ENCODE results near the gene TMEM164.

TMEM164 gene

DNA sequence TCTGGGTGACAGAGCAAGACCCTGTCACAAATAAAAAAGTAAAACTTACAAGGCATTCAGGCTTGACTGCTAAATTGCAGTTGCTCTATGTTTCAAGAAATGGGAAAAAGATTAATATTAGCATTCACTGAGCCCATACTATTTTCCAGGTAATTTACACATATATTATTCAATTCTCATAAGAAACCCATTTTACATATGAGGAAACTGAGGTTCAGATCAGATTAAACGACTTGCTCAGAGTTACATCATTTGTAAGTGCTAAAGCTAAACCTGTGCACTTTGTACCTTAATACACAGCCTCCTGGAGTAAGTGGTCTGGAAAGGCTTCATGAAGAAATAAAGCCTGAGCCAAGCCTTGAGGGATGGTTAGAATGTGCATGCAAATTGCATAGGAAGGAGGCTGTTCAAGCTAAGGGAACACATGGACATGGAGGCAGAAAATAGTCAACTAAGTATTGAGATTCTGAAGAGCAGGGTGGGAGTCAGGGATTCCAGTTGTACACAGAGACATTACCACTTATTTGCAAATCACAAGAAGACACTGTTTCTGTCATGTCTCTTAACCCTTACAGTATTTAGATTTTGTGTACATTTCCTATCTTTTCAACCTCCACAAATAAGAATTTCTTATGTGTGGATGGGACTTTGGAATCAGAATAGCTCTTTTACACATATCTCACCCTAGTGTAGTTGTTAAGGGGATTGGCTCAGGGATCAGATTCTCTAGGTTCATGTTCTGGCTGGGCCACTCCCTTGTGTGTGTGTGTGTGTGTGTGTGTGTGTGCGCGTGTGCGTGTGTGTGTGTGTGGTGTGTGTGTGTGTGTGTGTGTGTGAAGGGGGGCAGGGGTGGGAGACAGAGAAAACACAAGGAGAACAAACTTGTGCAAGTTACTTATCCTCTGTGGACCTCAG lies 113.4 kb downstream of the TMEM164 start:
- no peaks in the 10 kb centered on the region for H3K36me3 ChIP-seq (ENCODE audit: control insufficient read depth, insufficient read depth, low read length)
- no peaks in the 10 kb centered on the region for H3K27me3 ChIP-seq (ENCODE audit: control insufficient read depth, insufficient read depth, low read length)
- no peak overlapping the region for H3K4me3 ChIP-seq (ENCODE audit: low read depth, low read length)
- no peak overlapping the region for H3K27ac ChIP-seq (ENCODE audit: low read depth, low read length)
- H3K4me1 ChIP-seq (ENCODE audit: control insufficient read depth, insufficient read depth, low read length) = no peaks in the 10 kb centered on the region
- H3K9ac ChIP-seq (ENCODE audit: low read depth, low read length) = no peak overlapping the region
- H3K9me3 ChIP-seq (ENCODE audit: control insufficient read depth, insufficient read depth, low read length) = no peaks in the 10 kb centered on the region

DNA sequence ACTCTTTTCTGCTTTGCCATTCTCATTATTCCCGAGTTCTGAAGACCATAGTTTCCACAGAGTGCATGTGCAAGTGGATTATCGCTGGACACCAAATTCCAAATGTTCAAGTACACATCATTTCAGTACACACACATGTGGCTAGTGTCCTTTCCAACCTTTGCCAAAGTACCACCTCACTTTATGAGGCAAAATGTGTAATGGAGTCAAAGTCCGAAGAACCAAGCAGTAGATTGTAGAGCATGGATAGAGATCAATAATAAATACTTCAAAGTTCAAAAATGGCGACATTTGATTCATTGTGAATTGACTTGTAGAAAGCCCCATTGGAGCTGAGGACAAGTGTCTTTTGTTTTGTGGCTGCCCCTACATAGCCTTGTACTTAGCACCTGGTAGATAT lies 115.6 kb downstream of the TMEM164 start:
- Histone ChIP-seq H3K4me1 (ENCODE audit: control insufficient read depth, insufficient read depth, low read length) (no peaks in the 10 kb centered on the region), H3K27me3 (ENCODE audit: control insufficient read depth, insufficient read depth, low read length) (no peaks in the 10 kb centered on the region)

DNA sequence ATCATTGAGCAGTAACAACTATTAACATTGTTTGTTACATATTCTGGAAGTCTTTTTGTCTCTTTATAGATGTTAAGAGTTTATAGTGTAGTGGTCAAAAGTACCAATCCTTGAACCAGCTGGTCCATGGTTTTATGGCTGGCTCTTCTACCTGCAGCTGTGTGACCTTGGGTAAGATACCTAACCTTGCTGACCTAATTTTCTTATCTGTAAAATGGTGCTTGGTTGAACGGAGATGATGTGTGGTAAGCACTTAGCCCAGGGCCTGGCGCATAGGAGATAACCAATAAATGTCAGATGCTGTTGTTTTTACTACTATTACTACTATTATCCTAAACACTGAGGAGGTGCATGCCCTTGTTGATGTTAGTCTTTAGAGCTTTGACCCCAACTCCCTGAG lies 116.6 kb downstream of the TMEM164 start:
- Histone ChIP-seq H3K36me3 (ENCODE audit: control insufficient read depth, insufficient read depth, low read length) (no peaks in the 10 kb centered on the region), H3K27ac (ENCODE audit: low read depth, low read length) (no peak overlapping the region), H3K27me3 (ENCODE audit: control insufficient read depth, insufficient read depth, low read length) (no peaks in the 10 kb centered on the region), H3K9ac (ENCODE audit: low read depth, low read length) (no peak overlapping the region), H3K4me1 (ENCODE audit: control insufficient read depth, insufficient read depth, low read length) (0 out of 2 replicates have a peak, but pooled peaks cover 2% of the 10 kb centered on the region), H3K9me3 (ENCODE audit: control insufficient read depth, insufficient read depth, low read length) (no peaks in the 10 kb centered on the region), H3K4me3 (ENCODE audit: low read depth, low read length) (no peak overlapping the region)

More for the DNA sequence above, 115.6 kb downstream of the TMEM164 start:
- Histone ChIP-seq H3K9me3 (ENCODE audit: control insufficient read depth, insufficient read depth, low read length) (no peaks in the 10 kb centered on the region), H3K9ac (ENCODE audit: low read depth, low read length) (no peak overlapping the region), H3K36me3 (ENCODE audit: control insufficient read depth, insufficient read depth, low read length) (no peaks in the 10 kb centered on the region), H3K4me3 (ENCODE audit: low read depth, low read length) (no peak overlapping the region), H3K27ac (ENCODE audit: low read depth, low read length) (no peak overlapping the region)

GRCh38 chrX:110120025-110120424 lies 117.1 kb downstream of the TMEM164 start:
- no peak overlapping the region for H3K27ac ChIP-seq (ENCODE audit: low read depth, low read length)
- no peaks in the 10 kb centered on the region for H3K36me3 ChIP-seq (ENCODE audit: control insufficient read depth, insufficient read depth, low read length)
- no peak overlapping the region for H3K4me3 ChIP-seq (ENCODE audit: low read depth, low read length)
- no peaks in the 10 kb centered on the region for H3K27me3 ChIP-seq (ENCODE audit: control insufficient read depth, insufficient read depth, low read length)
- H3K9me3 ChIP-seq (ENCODE audit: control insufficient read depth, insufficient read depth, low read length) = no peaks in the 10 kb centered on the region
- no peak overlapping the region for H3K9ac ChIP-seq (ENCODE audit: low read depth, low read length)
- peaks cover 7% of the 10 kb centered on the region; the same call in 1 of the 2 replicates for H3K4me1 ChIP-seq (ENCODE audit: control insufficient read depth, insufficient read depth, low read length)

GRCh38 chrX:110123331-110123782 lies 120.4 kb downstream of the TMEM164 start:
- Histone ChIP-seq H3K27ac (ENCODE audit: low read depth, low read length) (no peak overlapping the region), H3K9me3 (ENCODE audit: control insufficient read depth, insufficient read depth, low read length) (no peaks in the 10 kb centered on the region), H3K27me3 (ENCODE audit: control insufficient read depth, insufficient read depth, low read length) (no peaks in the 10 kb centered on the region), H3K9ac (ENCODE audit: low read depth, low read length) (no peak overlapping the region), H3K4me3 (ENCODE audit: low read depth, low read length) (no peak overlapping the region), H3K36me3 (ENCODE audit: control insufficient read depth, insufficient read depth, low read length) (no peaks in the 10 kb centered on the region), H3K4me1 (ENCODE audit: control insufficient read depth, insufficient read depth, low read length) (peaks cover 13% of the 10 kb centered on the region)

DNA sequence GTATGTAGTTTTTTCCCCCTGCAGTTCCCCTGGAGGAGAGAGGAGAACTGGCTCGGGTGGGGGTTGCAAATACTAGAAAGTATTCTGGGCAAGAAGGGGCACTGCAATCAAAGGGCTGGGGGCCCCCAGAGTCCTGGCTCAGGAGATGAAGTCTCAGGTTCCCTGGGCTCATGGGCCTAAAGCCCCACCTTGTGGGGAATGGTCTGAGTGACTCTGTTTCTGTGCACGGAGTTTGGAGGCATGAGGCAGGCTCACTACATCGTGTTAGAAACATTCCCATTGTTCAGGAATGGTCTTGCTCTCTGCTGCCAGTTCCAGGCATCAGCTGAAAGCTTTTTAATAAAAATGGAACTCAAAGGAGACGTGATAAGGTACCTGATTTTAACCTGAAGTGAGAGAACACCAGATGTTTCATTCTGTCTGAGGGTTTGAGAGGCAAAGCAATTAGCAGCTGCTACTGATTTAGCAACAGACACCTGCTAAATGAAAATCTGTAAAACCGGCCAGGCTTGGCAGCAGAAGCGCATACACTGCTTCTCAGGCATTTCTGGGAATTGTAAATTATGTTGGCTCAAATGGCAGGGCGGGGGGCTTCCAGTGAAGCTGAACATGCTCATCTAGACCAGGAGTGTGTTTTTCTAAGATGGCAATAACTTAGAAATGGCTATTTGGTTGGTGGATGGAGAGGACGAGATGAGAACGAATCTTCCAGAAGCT lies 122.7 kb downstream of the TMEM164 start:
- H3K27ac ChIP-seq (ENCODE audit: low read depth, low read length) = no peak overlapping the region
- no peak overlapping the region for H3K9ac ChIP-seq (ENCODE audit: low read depth, low read length)
- no peak overlapping the region for H3K4me3 ChIP-seq (ENCODE audit: low read depth, low read length)
- peaks cover 13% of the 10 kb centered on the region for H3K4me1 ChIP-seq (ENCODE audit: control insufficient read depth, insufficient read depth, low read length)
- no peaks in the 10 kb centered on the region for H3K27me3 ChIP-seq (ENCODE audit: control insufficient read depth, insufficient read depth, low read length)
- no peaks in the 10 kb centered on the region for H3K36me3 ChIP-seq (ENCODE audit: control insufficient read depth, insufficient read depth, low read length)
- no peaks in the 10 kb centered on the region for H3K9me3 ChIP-seq (ENCODE audit: control insufficient read depth, insufficient read depth, low read length)

- H3K27ac ChIP-seq (ENCODE audit: low read depth, low read length) = no peak overlapping the region
- no peak overlapping the region for H3K4me3 ChIP-seq (ENCODE audit: low read depth, low read length)
- H3K4me1 ChIP-seq (ENCODE audit: control insufficient read depth, insufficient read depth, low read length) = no peaks in the 10 kb centered on the region
- H3K9me3 ChIP-seq (ENCODE audit: control insufficient read depth, insufficient read depth, low read length) = no peaks in the 10 kb centered on the region
- H3K36me3 ChIP-seq (ENCODE audit: control insufficient read depth, insufficient read depth, low read length) = no peaks in the 10 kb centered on the region
- no peak overlapping the region for H3K9ac ChIP-seq (ENCODE audit: low read depth, low read length)
- H3K27me3 ChIP-seq (ENCODE audit: control insufficient read depth, insufficient read depth, low read length) = no peaks in the 10 kb centered on the region
Observed at GRCh38 chrX:110131031-110131430, 128.1 kb downstream of the TMEM164 start.

DNA sequence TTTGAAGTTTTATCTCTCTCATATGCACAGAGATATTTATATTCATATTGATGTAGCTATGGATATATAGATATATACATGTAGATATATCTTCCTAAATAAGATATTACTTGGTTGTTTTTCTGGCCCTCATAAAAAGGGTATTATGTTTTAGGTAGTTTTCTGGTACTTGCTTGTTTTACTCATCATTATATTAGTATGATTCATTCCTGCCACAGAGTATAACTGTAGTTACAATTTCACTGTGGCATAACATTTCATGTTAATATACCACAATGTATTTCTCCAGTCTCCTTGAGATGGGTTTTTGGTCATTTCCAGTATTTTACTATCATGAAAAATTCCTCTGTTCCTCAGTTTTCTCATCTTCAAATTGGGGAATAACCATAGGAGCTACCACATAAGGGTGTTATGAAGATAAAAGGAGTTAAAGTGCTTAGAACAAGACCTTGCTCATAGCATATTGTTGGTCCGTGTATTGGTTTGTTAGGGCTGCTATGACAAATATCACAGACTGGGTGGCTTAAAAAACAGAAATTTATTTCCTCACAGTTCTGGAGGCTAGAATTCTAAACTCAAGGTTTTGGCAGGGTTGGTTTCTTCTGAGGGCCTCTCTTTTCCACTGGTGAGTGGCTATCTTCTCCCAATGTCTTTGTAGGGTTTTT lies 129.7 kb downstream of the TMEM164 start:
- Histone ChIP-seq H3K27me3 (ENCODE audit: control insufficient read depth, insufficient read depth, low read length) (no peaks in the 10 kb centered on the region), H3K27ac (ENCODE audit: low read depth, low read length) (no peak overlapping the region), H3K9me3 (ENCODE audit: control insufficient read depth, insufficient read depth, low read length) (no peaks in the 10 kb centered on the region), H3K4me1 (ENCODE audit: control insufficient read depth, insufficient read depth, low read length) (no peaks in the 10 kb centered on the region), H3K9ac (ENCODE audit: low read depth, low read length) (no peak overlapping the region), H3K36me3 (ENCODE audit: control insufficient read depth, insufficient read depth, low read length) (no peaks in the 10 kb centered on the region), H3K4me3 (ENCODE audit: low read depth, low read length) (no peak overlapping the region)

- Histone ChIP-seq H3K27ac (ENCODE audit: low read depth, low read length) (no peak overlapping the region), H3K36me3 (ENCODE audit: control insufficient read depth, insufficient read depth, low read length) (no peaks in the 10 kb centered on the region), H3K9ac (ENCODE audit: low read depth, low read length) (no peak overlapping the region), H3K4me1 (ENCODE audit: control insufficient read depth, insufficient read depth, low read length) (no peaks in the 10 kb centered on the region), H3K9me3 (ENCODE audit: control insufficient read depth, insufficient read depth, low read length) (no peaks in the 10 kb centered on the region), H3K27me3 (ENCODE audit: control insufficient read depth, insufficient read depth, low read length) (no peaks in the 10 kb centered on the region), H3K4me3 (ENCODE audit: low read depth, low read length) (no peak overlapping the region)
Observed at GRCh38 chrX:110133735-110134370, 130.9 kb downstream of the TMEM164 start.

DNA sequence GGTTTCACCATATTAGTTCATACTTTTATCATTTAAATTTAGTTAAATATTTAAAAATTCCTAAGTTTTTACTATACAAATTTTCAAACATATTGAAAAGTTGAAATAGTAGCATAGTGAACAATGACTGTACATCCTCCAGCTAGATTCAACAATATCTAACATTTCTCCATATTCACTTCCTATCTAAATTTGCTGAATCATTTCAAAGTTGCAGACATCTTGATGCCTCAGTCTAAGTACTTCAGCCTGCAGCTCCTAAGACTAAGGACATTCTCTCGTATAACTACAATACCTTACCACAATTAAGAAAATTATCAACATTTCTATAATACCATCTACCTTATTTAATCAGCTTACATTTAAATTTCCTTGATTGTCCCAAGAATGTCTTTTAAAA lies 132.7 kb downstream of the TMEM164 start:
- Histone ChIP-seq H3K27ac (ENCODE audit: low read depth, low read length) (no peak overlapping the region), H3K27me3 (ENCODE audit: control insufficient read depth, insufficient read depth, low read length) (no peaks in the 10 kb centered on the region), H3K4me1 (ENCODE audit: control insufficient read depth, insufficient read depth, low read length) (no peaks in the 10 kb centered on the region), H3K4me3 (ENCODE audit: low read depth, low read length) (no peak overlapping the region), H3K36me3 (ENCODE audit: control insufficient read depth, insufficient read depth, low read length) (no peaks in the 10 kb centered on the region), H3K9me3 (ENCODE audit: control insufficient read depth, insufficient read depth, low read length) (no peaks in the 10 kb centered on the region), H3K9ac (ENCODE audit: low read depth, low read length) (no peak overlapping the region)

Data from HUES48 (cell line).